ENCODE data around the gene FSTL5. TPM values are rescaled to one million over a fixed set of nuclear protein-coding genes. Genes with fewer than 3 reads are reported as not detected.

The FSTL5 gene
- total RNA-seq, 1 experiment from 2014 or later, result not detected

- no peak for DNase-seq (ENCODE audit: low spot score)
These were observed 226.2 kb downstream of the FSTL5 start for GRCh38 chr4:161937596-161937995.

GRCh38 chr4:161936625-161937550, 226.9 kb downstream of the FSTL5 start:
- no peak for DNase-seq (ENCODE audit: low spot score)

GRCh38 chr4:161931089-161931488, 232.7 kb downstream of the FSTL5 start:
- DNase-seq (ENCODE audit: low spot score), result no peak

GRCh38 chr4:161929956-161930355, 233.8 kb downstream of the FSTL5 start:
- DNase-seq (ENCODE audit: low spot score), result no peak

- no peak for DNase-seq (ENCODE audit: low spot score)
These were observed 237.6 kb downstream of the FSTL5 start for GRCh38 chr4:161926033-161926828.

GRCh38 chr4:161920304-161921052, 243.3 kb downstream of the FSTL5 start:
- DNase-seq (ENCODE audit: low spot score), result no peak

- no peak for DNase-seq (ENCODE audit: low spot score)
These were observed 244.2 kb downstream of the FSTL5 start for GRCh38 chr4:161919442-161920220.

- no peak for DNase-seq (ENCODE audit: low spot score)
These were observed 247.8 kb downstream of the FSTL5 start for GRCh38 chr4:161916035-161916434.

- no peak for DNase-seq (ENCODE audit: low spot score)
These were observed 256.2 kb downstream of the FSTL5 start for GRCh38 chr4:161907590-161907955.

GRCh38 chr4:161906836-161907589, 256.8 kb downstream of the FSTL5 start:
- no peak for DNase-seq (ENCODE audit: low spot score)

- no peak for DNase-seq (ENCODE audit: low spot score)
These were observed 263.7 kb downstream of the FSTL5 start for GRCh38 chr4:161900110-161900509.

GRCh38 chr4:161894493-161895167, 269.2 kb downstream of the FSTL5 start:
- no peak for DNase-seq (ENCODE audit: low spot score)

GRCh38 chr4:161894014-161894413, 269.8 kb downstream of the FSTL5 start:
- DNase-seq (ENCODE audit: low spot score), result no peak

GRCh38 chr4:161893566-161893965, 270.2 kb downstream of the FSTL5 start:
- DNase-seq (ENCODE audit: low spot score), result no peak

GRCh38 chr4:161892951-161893350, 270.8 kb downstream of the FSTL5 start:
- no peak for DNase-seq (ENCODE audit: low spot score)

- no peak for DNase-seq (ENCODE audit: low spot score)
These were observed 280.6 kb downstream of the FSTL5 start for GRCh38 chr4:161883157-161883556.

GRCh38 chr4:161881370-161881769, 282.4 kb downstream of the FSTL5 start:
- no peak for DNase-seq (ENCODE audit: low spot score)

GRCh38 chr4:161869511-161869910, 294.3 kb downstream of the FSTL5 start:
- DNase-seq (ENCODE audit: low spot score), result no peak

GRCh38 chr4:161856711-161857326, 307.0 kb downstream of the FSTL5 start:
- no peak for DNase-seq (ENCODE audit: low spot score)
